Fibroblast of peridontal ligament (primary cell): ENCODE data around the gene KAZALD1.

ENCODE experiments used
- DNase-seq: peaks from one replicate; pipeline ENCODE4 v3.0.0-alpha.2; 2010; ENCODE audit errors: extremely low read depth

KAZALD1 gene

DNA sequence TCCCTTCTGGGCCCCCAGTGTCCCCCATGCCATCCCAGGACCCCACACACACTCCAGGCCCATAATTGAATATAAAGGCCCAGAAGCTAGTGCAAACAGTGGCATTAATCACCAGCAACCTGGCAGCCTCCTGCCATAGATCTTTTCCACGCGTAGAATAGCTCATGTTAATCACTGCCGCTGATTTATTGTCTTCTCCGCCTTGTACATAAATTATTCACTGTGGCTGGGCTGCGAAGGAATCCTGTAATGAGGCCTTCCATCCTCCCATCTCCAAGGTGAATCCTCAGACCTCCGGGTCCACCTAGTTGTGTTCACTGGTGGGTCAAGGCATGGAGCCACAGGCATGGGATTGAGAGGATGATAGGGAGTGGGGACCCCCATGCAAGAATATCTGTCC lies 33.2 kb downstream of the KAZALD1 start:
- DNase-seq: no peak

DNA sequence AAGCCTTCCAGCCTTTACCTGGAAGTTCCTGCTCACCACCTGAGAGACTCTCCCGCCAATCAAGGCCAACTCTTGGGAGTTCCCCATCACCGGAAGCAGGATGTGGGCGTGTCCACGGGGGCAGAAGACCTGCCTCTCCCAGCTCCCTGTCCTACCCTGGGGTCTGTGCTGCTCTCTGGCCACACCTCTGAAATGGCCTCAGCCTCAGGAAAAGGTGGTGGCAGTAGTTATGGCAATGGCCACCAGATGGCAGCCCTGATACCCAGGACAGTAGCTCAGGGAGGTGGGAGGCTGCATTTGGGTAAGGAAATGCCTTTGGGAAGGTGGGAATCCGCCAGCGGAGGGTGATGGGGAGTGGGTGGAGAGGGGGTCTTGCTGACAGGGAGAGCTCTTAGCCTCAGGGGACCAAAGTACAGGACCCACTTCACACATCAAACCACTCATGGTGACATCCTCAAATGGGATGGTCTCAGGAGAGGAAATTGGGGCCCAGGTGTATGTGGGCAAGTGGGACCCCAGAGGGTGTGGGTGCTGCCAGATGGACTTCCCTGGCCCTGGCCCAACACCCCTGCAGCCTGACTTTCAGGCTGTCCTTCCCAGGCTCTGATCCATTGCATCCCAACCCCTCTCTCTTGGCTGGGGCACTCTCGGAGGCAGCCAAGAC lies 33.9 kb downstream of the KAZALD1 start:
- DNase-seq: peak; percentile 50

DNA sequence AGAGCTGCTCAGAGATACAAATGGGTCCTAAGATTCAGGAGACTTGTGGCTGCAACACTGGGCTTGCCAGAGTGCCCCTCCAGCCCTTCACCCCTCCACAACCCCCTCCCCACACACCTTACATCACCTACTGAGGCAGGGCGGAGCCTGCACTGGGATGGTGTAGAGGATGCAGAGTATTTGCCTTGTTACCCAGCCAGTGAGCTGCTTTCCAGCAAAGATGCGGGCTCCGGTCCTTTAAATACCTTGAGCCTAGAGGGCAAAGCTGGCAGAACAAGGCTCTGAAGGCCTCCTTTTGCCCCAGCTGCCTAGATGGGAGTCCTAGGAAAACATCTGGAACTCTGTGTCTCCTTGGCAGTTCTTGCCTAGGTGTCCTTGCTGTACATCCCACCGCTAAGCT lies 34.6 kb downstream of the KAZALD1 start:
- no peak for DNase-seq

DNA sequence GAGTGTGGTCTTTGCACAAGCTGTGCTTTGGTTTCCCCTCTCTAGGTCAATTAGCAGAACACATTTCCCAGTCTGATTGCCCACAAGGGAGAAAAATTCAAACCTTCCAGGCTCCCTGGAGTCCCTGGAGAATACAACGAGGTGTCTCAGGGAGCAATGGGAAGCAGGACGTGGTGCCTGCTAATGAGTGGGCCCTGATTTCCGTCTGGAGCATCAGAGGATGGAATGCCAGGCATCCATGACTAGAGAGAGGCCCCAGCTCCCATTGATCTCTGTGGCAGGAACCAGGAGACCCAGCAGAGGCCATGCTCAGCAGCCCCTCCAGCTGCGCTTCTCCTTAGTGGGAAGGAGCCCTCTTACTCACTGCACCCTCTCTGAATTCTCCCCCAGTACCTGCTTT lies 36.1 kb downstream of the KAZALD1 start:
- DNase-seq: no peak

DNA sequence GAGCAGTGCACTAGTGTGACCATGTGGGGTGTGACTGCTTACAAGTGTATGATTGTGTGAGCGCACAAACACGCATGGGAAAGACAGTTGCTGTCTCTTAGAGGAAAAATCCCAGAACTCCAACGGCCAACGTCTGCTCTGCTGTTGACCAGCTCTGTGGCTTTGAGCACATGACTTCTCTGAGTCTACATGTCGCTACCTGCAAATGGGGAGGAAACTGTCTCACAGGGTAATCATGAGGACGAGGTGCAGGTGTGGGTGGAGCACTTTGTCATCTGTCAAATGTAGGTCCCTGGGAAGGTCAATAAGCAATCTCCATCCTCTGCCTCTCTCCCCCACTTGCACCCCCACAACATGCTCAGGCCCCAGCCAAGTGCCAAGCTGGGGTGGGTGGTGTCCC lies 38.1 kb downstream of the KAZALD1 start:
- DNase-seq: no peak

DNA sequence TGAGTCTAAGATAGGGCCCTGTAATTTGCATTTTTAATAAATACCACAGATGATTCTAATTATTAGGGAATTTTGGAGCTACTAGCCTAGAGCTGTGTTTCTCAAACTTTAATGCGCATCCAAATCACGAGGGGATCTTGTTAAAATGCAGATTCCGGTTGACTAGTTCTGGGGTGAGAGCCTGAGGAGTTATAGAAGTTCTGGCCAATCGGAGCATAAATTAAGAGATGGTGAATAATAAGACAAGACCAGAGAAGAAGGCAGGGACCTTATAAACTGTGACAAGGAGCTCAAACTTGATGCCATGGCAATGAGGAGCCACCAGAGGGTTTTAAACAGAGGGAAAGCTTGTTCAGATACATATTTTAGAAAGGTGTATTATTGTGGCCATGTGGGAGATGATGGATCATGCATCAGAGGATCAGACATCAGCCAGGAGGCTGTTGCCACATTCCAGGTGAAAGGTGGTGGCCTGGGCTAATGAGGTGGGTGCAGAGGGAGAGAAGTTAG lies 39.6 kb downstream of the KAZALD1 start:
- no peak for DNase-seq

DNA sequence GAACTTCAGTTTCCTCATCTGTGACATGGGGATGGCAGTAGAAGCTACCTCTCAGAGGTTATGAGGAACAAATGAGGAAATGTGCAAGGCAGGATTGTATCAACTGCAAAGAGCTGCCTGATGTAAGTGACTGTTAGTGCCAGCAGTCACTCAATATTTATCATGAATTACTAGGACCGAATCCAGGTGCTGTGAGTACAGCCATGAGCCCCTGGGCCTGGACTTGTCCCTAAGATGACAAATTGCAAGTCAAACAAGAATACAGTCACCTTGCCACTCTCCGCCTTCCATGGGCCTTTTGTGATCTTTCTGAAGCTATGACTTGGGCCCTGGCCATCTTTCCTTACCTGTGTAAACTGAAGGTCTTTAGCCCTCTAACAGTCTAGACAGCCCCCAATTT lies 41.6 kb downstream of the KAZALD1 start:
- no peak for DNase-seq

DNA sequence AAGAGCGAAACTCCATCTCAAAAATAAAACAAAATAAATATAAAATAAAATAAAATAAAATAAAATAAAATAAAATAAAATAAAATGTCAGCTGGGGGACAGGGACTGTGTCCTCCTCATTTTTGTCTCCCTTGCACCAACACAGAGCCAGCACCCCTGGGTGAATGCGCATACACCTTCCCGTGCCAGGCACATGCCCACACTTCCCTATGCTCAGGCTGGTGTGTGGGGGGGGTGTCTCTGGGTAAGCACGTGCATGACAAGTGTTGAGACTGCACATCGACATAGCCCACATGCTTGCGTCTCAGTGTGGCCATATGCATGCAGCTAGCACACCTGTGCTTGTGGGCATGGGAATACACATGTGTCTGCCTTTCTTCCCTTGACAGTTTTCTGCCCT lies 44.6 kb downstream of the KAZALD1 start:
- DNase-seq: no peak

DNA sequence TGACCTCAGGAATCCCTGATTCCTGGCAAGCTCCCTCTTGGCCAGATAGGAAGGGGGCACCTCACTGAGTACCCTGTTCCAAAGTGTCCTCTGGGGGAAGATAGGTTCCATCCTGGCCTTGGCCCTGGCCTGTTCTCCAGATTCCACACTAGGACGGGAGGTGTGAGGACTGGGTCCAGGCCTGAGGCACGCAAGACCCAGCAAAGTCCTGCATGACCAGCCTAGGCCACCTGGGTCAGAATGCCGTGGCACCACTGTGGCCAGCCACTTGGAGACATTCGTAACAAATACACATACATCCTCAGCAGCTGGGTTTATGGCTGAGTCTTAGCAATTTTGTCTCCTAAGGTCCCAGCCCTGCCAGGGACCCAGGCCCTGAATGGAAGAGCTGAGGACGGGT lies 46.0 kb downstream of the KAZALD1 start:
- no peak for DNase-seq

DNA sequence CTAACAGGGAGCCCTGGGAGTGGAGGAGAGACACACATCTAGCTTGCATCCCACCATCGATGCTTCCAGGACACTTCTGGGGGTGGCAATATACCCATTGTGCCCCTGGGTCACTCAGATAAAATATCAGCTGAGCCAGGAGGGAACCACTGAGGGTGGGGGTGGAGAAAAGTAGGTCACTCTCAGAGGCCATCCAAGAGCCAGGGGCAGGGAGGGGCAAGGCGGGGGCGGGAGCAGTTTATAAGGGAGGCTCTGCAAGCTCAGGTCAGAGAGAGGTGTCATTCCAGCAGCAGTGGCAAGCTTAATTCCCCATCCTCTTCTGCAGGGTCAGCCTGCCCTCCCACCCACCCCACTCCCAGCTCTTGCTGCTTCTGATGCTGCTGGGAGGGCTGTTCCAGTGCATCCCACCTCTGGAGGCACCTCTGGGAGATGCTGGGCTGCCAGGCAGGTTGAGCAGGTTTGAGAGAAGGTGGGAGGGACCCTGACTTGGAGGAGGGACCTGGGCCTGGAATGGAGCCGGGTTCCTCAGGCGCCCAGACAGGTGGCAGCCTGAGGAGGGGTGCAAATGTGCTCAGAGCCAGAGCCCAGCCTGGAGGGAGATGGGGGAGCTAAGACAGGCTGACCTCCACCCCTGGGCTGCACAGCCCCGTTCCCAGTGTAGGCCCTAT lies 49.2 kb downstream of the KAZALD1 start:
- no peak for DNase-seq

DNA sequence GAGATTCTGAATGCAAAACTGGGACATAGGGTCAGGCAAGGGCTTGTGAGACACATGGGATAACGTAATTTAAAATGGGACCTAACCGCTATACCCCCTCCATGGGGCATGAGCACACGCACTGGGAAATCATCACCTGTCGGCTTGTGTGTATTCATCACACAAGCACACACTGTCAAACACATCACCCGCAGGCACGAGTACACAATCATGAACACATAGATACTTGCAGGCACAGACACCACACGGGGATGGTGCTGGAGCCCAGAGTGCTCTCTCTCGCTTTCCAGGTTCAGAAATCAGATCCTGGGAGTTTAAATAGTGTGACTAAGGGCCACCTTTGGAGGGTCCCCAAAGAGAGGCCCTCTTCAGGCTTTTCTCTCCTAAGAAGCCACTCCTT lies 49.8 kb downstream of the KAZALD1 start:
- no peak for DNase-seq

DNA sequence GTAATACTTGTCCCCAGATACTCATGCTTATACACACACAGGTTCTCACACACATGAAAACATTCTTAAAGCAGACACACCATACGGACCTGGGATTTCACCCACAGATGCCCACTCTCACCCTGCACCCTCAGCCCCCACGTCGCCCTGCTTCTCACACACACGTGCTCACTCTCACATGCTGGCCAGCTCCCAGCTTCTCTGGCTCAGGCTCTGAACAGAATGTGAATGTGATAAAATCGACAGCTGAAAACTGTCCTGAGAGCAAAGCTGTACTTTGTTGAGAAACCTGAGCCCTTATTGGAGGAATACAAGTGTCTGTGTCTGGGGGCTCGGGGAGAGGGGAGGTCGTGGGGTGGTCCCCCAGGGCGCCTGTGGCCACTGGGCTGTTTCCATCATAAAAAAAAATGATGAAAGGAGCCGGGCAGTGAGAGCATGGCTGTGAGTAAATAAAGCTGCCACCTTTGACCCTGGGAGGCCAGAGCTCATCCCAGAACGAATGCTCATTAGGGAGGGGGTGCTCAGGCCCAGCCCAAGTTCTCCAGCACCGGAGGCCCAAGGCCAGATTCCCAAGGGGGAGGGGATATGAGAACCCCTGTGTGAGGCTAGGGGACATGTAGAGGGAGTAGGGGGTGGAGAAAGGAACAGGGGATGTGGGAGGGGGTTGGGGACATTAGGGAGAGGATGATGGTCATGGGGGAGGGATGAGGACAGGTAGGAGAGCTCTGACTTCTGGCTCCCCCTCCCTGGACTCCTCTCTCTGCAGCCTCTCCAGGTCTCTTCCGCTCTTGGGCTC lies 51.2 kb downstream of the KAZALD1 start:
- DNase-seq: no peak

DNA sequence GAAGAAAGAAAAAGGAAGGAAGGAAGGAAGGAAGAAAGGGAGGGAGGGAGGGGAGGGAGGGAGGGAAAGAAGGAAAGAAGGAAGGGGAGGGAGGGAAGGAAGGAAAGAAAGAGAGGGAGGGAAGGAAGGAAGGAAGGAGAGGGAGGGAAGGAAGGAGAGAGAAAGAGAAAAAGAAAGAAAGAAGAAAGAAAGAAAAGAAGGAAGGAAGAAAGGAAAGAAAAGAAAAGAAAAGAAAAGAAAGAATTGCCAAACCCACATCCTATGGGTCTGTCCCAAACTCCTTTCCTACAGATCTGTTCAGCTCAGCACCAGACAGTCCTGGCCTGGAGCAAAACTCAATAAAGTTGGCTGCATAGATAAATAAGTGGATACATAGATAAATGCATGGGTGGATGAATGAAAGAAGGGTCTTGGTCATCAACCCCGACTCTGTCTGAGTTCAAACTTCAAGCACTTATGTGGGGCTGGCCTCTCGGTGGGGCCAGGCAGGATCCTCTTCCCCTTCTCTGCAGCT lies 52.2 kb downstream of the KAZALD1 start:
- DNase-seq: no peak

DNA sequence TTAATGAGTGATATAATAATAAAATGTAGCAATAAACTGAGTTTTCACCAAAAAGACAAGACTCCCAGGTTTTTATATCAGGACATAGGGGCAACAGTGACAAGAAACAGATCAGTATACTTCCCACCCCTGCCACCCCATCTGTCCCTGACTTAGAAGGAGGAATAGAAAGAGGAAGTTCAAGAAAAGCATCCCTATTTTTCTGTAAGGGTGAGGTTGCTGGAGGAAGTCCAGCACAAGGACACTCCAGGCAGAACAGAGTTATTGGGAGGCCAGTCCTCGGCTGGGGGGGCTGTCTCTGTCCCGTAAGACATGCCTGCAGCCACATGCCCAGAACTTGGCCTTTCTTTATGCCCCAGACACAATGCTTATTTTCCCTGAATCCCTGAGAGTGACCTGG lies 52.9 kb downstream of the KAZALD1 start:
- DNase-seq: no peak
